H1 (cell line): Measurements from ENCODE around the gene GNAT1. TPM values are rescaled to one million over a fixed set of nuclear protein-coding genes. Genes with fewer than 3 reads are reported as not detected.

Experiments used
- CBX5 ChIP-seq: fragments of 300-800, 300-1000 bp; sonication (generic); IDR thresholded peaks from 2 replicates; pipeline ENCODE4 v1.7.1; 2016; ENCODE audit warnings: antibody characterized with exemption, low read length, low read depth
- CHD1 ChIP-seq: IDR thresholded peaks from 2 replicates; pipeline ENCODE4 v1.6.1; 2012; ENCODE audit warnings: low read depth, low read length, improper control_type of control experiment
- EGR1 ChIP-seq: IDR thresholded peaks from 2 replicates; pipeline ENCODE4 v1.6.1; 2011; ENCODE audit warnings: low read depth, low read length, borderline replicate concordance
- EZH2 ChIP-seq: fragments of 200-600 bp; sonication (generic); IDR thresholded peaks from 2 replicates; pipeline ENCODE4 v1.7.1; 2012; ENCODE audit warnings: low read depth, mild to moderate bottlenecking, moderate library complexity, low read length, inconsistent platforms; ENCODE audit not compliant: severe bottlenecking
- FOSL1 ChIP-seq: IDR thresholded peaks from 2 replicates; pipeline ENCODE4 v1.6.1; 2011; ENCODE audit warnings: mild to moderate bottlenecking, low read depth, low read length, moderate library complexity; ENCODE audit not compliant: insufficient read depth
- RFX5 ChIP-seq: IDR thresholded peaks from 2 replicates; pipeline ENCODE4 v1.6.1; 2011; ENCODE audit warnings: low read depth, low read length, improper control_type of control experiment, borderline replicate concordance
- SRF ChIP-seq: IDR thresholded peaks from 2 replicates; pipeline ENCODE4 v1.6.1; 2011; ENCODE audit warnings: mild to moderate bottlenecking, low read depth, low read length, moderate library complexity
- SUZ12 ChIP-seq: fragments of 200-600 bp; sonication (generic); IDR thresholded peaks from 2 replicates; pipeline ENCODE4 v1.6.1; 2012; ENCODE audit warnings: mild to moderate bottlenecking, inconsistent platforms, low read length, moderate library complexity, mixed read lengths
- TAF7 ChIP-seq: optimal IDR thresholded peaks from 2 replicates; pipeline ENCODE3; 2011; ENCODE audit warnings: low read depth, mild to moderate bottlenecking, inconsistent platforms, low read length, moderate library complexity, borderline replicate concordance
- polyA plus RNA-seq, 7 experiments: library from polyadenylated mRNA; depleted of rRNA in 3 of 7; stranded (reverse) in 5 of 7; unstranded in 2 of 7; fragments of >200 nt in 5 of 7; fragments of 200-250 nt in 2 of 7; gene quantifications; 1 replicate in 5 of 7; 2 replicates in 1 of 7; 4 replicates in 1 of 7; pipeline versions ENCODE4 v1.2.1 to v1.2.3, GENCODE V29; 2011 to 2013; ENCODE audit warnings: missing spikeins in 2 of 7, mixed read lengths in 2 of 7
- total RNA-seq: library from RNA; stranded (reverse); fragmentation: NEBNext Ultra II Directional; extraction: Animal tissue kit (Norgen Biotek cat#: 25700); gene quantifications from 2 replicates; pipeline ENCODE4 v1.2.1, GENCODE V29; 2021
- TF ChIP-seq, protein P1 (sequence below): fragments of 300-600 bp; sonication (generic); IDR thresholded peaks from 2 replicates; pipeline ENCODE4 v1.7.1; 2012; ENCODE audit warnings: low read length, moderate library complexity, mild to moderate bottlenecking, inconsistent platforms; ENCODE audit not compliant: insufficient replicate concordance
- TF ChIP-seq, protein P2 (sequence below): IDR thresholded peaks from 2 replicates; pipeline ENCODE4 v1.6.1; 2012; ENCODE audit warnings: inconsistent platforms

Gene GNAT1
- total and polyA plus RNA-seq, 2 of the 8 experiments (the other 6 are each of a cell fraction or from before 2014, with no cell fraction given): 0.08 TPM; not detected in 1

GRCh38 chr3:50230794-50231125 is 39.4 kb downstream of the GNAT1 start (continued):
- TF ChIP-seq, protein P1, sequence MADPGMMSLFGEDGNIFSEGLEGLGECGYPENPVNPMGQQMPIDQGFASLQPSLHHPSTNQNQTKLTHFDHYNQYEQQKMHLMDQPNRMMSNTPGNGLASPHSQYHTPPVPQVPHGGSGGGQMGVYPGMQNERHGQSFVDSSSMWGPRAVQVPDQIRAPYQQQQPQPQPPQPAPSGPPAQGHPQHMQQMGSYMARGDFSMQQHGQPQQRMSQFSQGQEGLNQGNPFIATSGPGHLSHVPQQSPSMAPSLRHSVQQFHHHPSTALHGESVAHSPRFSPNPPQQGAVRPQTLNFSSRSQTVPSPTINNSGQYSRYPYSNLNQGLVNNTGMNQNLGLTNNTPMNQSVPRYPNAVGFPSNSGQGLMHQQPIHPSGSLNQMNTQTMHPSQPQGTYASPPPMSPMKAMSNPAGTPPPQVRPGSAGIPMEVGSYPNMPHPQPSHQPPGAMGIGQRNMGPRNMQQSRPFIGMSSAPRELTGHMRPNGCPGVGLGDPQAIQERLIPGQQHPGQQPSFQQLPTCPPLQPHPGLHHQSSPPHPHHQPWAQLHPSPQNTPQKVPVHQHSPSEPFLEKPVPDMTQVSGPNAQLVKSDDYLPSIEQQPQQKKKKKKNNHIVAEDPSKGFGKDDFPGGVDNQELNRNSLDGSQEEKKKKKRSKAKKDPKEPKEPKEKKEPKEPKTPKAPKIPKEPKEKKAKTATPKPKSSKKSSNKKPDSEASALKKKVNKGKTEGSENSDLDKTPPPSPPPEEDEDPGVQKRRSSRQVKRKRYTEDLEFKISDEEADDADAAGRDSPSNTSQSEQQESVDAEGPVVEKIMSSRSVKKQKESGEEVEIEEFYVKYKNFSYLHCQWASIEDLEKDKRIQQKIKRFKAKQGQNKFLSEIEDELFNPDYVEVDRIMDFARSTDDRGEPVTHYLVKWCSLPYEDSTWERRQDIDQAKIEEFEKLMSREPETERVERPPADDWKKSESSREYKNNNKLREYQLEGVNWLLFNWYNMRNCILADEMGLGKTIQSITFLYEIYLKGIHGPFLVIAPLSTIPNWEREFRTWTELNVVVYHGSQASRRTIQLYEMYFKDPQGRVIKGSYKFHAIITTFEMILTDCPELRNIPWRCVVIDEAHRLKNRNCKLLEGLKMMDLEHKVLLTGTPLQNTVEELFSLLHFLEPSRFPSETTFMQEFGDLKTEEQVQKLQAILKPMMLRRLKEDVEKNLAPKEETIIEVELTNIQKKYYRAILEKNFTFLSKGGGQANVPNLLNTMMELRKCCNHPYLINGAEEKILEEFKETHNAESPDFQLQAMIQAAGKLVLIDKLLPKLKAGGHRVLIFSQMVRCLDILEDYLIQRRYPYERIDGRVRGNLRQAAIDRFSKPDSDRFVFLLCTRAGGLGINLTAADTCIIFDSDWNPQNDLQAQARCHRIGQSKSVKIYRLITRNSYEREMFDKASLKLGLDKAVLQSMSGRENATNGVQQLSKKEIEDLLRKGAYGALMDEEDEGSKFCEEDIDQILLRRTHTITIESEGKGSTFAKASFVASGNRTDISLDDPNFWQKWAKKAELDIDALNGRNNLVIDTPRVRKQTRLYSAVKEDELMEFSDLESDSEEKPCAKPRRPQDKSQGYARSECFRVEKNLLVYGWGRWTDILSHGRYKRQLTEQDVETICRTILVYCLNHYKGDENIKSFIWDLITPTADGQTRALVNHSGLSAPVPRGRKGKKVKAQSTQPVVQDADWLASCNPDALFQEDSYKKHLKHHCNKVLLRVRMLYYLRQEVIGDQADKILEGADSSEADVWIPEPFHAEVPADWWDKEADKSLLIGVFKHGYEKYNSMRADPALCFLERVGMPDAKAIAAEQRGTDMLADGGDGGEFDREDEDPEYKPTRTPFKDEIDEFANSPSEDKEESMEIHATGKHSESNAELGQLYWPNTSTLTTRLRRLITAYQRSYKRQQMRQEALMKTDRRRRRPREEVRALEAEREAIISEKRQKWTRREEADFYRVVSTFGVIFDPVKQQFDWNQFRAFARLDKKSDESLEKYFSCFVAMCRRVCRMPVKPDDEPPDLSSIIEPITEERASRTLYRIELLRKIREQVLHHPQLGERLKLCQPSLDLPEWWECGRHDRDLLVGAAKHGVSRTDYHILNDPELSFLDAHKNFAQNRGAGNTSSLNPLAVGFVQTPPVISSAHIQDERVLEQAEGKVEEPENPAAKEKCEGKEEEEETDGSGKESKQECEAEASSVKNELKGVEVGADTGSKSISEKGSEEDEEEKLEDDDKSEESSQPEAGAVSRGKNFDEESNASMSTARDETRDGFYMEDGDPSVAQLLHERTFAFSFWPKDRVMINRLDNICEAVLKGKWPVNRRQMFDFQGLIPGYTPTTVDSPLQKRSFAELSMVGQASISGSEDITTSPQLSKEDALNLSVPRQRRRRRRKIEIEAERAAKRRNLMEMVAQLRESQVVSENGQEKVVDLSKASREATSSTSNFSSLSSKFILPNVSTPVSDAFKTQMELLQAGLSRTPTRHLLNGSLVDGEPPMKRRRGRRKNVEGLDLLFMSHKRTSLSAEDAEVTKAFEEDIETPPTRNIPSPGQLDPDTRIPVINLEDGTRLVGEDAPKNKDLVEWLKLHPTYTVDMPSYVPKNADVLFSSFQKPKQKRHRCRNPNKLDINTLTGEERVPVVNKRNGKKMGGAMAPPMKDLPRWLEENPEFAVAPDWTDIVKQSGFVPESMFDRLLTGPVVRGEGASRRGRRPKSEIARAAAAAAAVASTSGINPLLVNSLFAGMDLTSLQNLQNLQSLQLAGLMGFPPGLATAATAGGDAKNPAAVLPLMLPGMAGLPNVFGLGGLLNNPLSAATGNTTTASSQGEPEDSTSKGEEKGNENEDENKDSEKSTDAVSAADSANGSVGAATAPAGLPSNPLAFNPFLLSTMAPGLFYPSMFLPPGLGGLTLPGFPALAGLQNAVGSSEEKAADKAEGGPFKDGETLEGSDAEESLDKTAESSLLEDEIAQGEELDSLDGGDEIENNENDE: no peak
- TF ChIP-seq SUZ12: no peak
- TF ChIP-seq EZH2: no peak
- no peak for TF ChIP-seq SRF
- no peak for TF ChIP-seq FOSL1
- no peak for TF ChIP-seq RFX5
- TF ChIP-seq EGR1: no peak
- TF ChIP-seq CBX5: no peak
- TF ChIP-seq, protein P2, sequence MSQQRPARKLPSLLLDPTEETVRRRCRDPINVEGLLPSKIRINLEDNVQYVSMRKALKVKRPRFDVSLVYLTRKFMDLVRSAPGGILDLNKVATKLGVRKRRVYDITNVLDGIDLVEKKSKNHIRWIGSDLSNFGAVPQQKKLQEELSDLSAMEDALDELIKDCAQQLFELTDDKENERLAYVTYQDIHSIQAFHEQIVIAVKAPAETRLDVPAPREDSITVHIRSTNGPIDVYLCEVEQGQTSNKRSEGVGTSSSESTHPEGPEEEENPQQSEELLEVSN: no peak
- TF ChIP-seq CHD1: no peak
- no peak for TF ChIP-seq TAF7
- TF ChIP-seq, all 59 proteins: peak for 0
